HEK293 (cell line): ENCODE results near the gene PFDN6.

Source experiments
- CTCF ChIA-PET: fragments of 350-600 bp; formaldehyde crosslinking; extraction: SDS; loops from one replicate; lab custom pipeline; 2021; ENCODE audit warnings: antibody characterized with exemption; lab: Yijun Ruan, JAX
- POLR2A ChIA-PET: fragments of 300-600 bp; formaldehyde crosslinking; extraction: SDS; loops from one replicate; lab custom pipeline; 2020; ENCODE audit warnings: antibody characterized with exemption, inconsistent platforms; lab: Yijun Ruan, JAX
- H3K27ac ChIP-seq: fragments of 200-500 bp; sonication (Bioruptor generic); 2 replicates; pipeline ENCODE4 v1.5.1; 2014; ENCODE audit warnings: low read depth, low read length, control low read depth, inconsistent platforms; ENCODE audit errors: extremely low read depth
- H3K36me3 ChIP-seq, 2 experiments: fragments of 200-500 bp in 1 of 2; sonication (Bioruptor generic) in 1 of 2; 1 replicate in 1 of 2; 2 replicates in 1 of 2; pipeline ENCODE4 v1.5.1; 2014 to 2017; ENCODE audit warnings: inconsistent platforms in 2 of 2, low read length in 2 of 2; ENCODE audit not compliant: control insufficient read depth in 2 of 2, insufficient read depth in 1 of 2
- H3K4me1 ChIP-seq: fragments of 200-500 bp; sonication (Bioruptor generic); 2 replicates; pipeline ENCODE4 v1.5.1; 2014; ENCODE audit warnings: mild to moderate bottlenecking, low read length, inconsistent platforms; ENCODE audit not compliant: control insufficient read depth, insufficient read depth
- H3K4me3 ChIP-seq: 2 replicates; pipeline ENCODE4 v1.5.1; 2011; ENCODE audit warnings: low read depth, mild to moderate bottlenecking, control low read depth, low read length, moderate library complexity
- H3K9me3 ChIP-seq: fragments of 200-500 bp; sonication (Bioruptor generic); 2 replicates; pipeline ENCODE4 v1.5.1; 2014; ENCODE audit warnings: low read depth, low read length, inconsistent platforms; ENCODE audit not compliant: control insufficient read depth, insufficient read depth
- IKZF3 ChIP-seq: fragments of 450-650 bp; IDR thresholded peaks from 2 replicates; pipeline ENCODE4 v1.5.0; 2018; ENCODE audit warnings: missing biosample characterization, mild to moderate bottlenecking, missing genetic modification characterization, moderate library complexity
- KLF17 ChIP-seq: fragments of 450-650 bp; formaldehyde crosslinking; IDR thresholded peaks from 2 replicates; pipeline ENCODE4 v1.5.1; 2016; ENCODE audit warnings: missing biosample characterization, missing genetic modification characterization
- MYNN ChIP-seq: fragments of 450-650 bp; formaldehyde crosslinking; IDR thresholded peaks from 2 replicates; pipeline ENCODE4 v1.5.1; 2016; ENCODE audit warnings: missing biosample characterization, missing genetic modification characterization, borderline replicate concordance
- ZBTB17 ChIP-seq: fragments of 450-650 bp; formaldehyde crosslinking; IDR thresholded peaks from 2 replicates; pipeline ENCODE4 v1.5.1; 2016; ENCODE audit warnings: missing biosample characterization, missing genetic modification characterization
- ZBTB26 ChIP-seq: fragments of 450-650 bp; formaldehyde crosslinking; optimal IDR thresholded peaks from 2 replicates; pipeline ENCODE3; 2016; ENCODE audit warnings: missing biosample characterization, mild to moderate bottlenecking, missing genetic modification characterization
- ZBTB6 ChIP-seq: fragments of 450-650 bp; formaldehyde crosslinking; IDR thresholded peaks from 2 replicates; pipeline ENCODE4 v1.5.1; 2017; ENCODE audit warnings: missing biosample characterization, missing genetic modification characterization
- ZNF26 ChIP-seq: fragments of 450-650 bp; formaldehyde crosslinking; IDR thresholded peaks from 2 replicates; pipeline ENCODE4 v1.5.1; 2016; ENCODE audit warnings: missing biosample characterization, missing genetic modification characterization
- ZNF274 ChIP-seq, 2 experiments: fragments of 200-500 bp in 1 of 2; fragments of 450-650 bp in 1 of 2; sonication (Bioruptor generic) in 1 of 2; formaldehyde crosslinking in 1 of 2; IDR thresholded peaks; 2 replicates each; pipeline versions ENCODE4 v1.5.1 to v1.6.1; 2014 to 2016; ENCODE audit warnings: borderline replicate concordance in 1 of 2, inconsistent platforms in 1 of 2, low read length in 1 of 2, missing biosample characterization in 1 of 2, missing genetic modification characterization in 1 of 2
- ZNF354C ChIP-seq: fragments of 450-650 bp; formaldehyde crosslinking; IDR thresholded peaks from 2 replicates; pipeline ENCODE4 v1.5.1; 2016; ENCODE audit warnings: missing biosample characterization, missing genetic modification characterization, low read depth, borderline replicate concordance
- ZNF394 ChIP-seq: fragments of 450-650 bp; formaldehyde crosslinking; IDR thresholded peaks from 2 replicates; pipeline ENCODE4 v1.5.1; 2016; ENCODE audit warnings: missing biosample characterization, missing genetic modification characterization, mild to moderate bottlenecking, moderate library complexity, borderline replicate concordance
- ZNF548 ChIP-seq: fragments of 450-650 bp; formaldehyde crosslinking; IDR thresholded peaks from 2 replicates; pipeline ENCODE4 v1.5.1; 2016; ENCODE audit warnings: missing biosample characterization, missing genetic modification characterization
- ZNF555 ChIP-seq: fragments of 450-650 bp; formaldehyde crosslinking; conservative IDR thresholded peaks from 2 replicates; pipeline ENCODE4 v1.5.1; 2017; ENCODE audit warnings: missing biosample characterization, mild to moderate bottlenecking, missing genetic modification characterization, inconsistent platforms
- ZNF621 ChIP-seq: fragments of 450-650 bp; formaldehyde crosslinking; IDR thresholded peaks from 2 replicates; pipeline ENCODE4 v1.5.1; 2017; ENCODE audit warnings: missing biosample characterization, missing genetic modification characterization
- ZNF660 ChIP-seq: fragments of 450-650 bp; IDR thresholded peaks from 2 replicates; pipeline ENCODE4 v1.5.1; 2018; ENCODE audit warnings: missing biosample characterization, mild to moderate bottlenecking, missing genetic modification characterization
- ZSCAN16 ChIP-seq: fragments of 450-650 bp; formaldehyde crosslinking; IDR thresholded peaks from 2 replicates; pipeline ENCODE4 v1.5.1; 2016; ENCODE audit warnings: missing biosample characterization, missing genetic modification characterization
- TF ChIP-seq, protein P1 (sequence below): fragments of 450-650 bp; formaldehyde crosslinking; IDR thresholded peaks from 2 replicates; pipeline ENCODE4 v1.5.1; 2016; ENCODE audit warnings: missing biosample characterization, missing genetic modification characterization
- TF ChIP-seq, protein P2 (sequence below): fragments of 450-650 bp; formaldehyde crosslinking; IDR thresholded peaks from 2 replicates; pipeline ENCODE4 v1.5.1; 2016; ENCODE audit warnings: missing biosample characterization, missing genetic modification characterization
- TF ChIP-seq, protein P3 (sequence below): fragments of 450-650 bp; formaldehyde crosslinking; IDR thresholded peaks from 2 replicates; pipeline ENCODE4 v1.5.1; 2016; ENCODE audit warnings: missing biosample characterization, missing genetic modification characterization

The PFDN6 gene

GRCh38 chr6:33254591-33254990 lies 34.8 kb upstream of the PFDN6 start (continued):
- TF ChIP-seq ZBTB6 (peak; percentile 92), MYNN (tag by site-specific recombination) (no peak), ZBTB17 (tag by site-specific recombination) (0 out of 2 replicates have a peak, but pooled peaks have one; percentile 15), ZBTB26 (no peak), ZSCAN16 (tag by site-specific recombination) (no peak), ZNF394 (tag by site-specific recombination) (peak; percentile 23; the same call in 1 of the 2 replicates), IKZF3 (tag by site-specific recombination) (no peak)
- TF ChIP-seq, protein P1, sequence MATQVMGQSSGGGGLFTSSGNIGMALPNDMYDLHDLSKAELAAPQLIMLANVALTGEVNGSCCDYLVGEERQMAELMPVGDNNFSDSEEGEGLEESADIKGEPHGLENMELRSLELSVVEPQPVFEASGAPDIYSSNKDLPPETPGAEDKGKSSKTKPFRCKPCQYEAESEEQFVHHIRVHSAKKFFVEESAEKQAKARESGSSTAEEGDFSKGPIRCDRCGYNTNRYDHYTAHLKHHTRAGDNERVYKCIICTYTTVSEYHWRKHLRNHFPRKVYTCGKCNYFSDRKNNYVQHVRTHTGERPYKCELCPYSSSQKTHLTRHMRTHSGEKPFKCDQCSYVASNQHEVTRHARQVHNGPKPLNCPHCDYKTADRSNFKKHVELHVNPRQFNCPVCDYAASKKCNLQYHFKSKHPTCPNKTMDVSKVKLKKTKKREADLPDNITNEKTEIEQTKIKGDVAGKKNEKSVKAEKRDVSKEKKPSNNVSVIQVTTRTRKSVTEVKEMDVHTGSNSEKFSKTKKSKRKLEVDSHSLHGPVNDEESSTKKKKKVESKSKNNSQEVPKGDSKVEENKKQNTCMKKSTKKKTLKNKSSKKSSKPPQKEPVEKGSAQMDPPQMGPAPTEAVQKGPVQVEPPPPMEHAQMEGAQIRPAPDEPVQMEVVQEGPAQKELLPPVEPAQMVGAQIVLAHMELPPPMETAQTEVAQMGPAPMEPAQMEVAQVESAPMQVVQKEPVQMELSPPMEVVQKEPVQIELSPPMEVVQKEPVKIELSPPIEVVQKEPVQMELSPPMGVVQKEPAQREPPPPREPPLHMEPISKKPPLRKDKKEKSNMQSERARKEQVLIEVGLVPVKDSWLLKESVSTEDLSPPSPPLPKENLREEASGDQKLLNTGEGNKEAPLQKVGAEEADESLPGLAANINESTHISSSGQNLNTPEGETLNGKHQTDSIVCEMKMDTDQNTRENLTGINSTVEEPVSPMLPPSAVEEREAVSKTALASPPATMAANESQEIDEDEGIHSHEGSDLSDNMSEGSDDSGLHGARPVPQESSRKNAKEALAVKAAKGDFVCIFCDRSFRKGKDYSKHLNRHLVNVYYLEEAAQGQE (tag by site-specific recombination), result no peak
- TF ChIP-seq, protein P2, sequence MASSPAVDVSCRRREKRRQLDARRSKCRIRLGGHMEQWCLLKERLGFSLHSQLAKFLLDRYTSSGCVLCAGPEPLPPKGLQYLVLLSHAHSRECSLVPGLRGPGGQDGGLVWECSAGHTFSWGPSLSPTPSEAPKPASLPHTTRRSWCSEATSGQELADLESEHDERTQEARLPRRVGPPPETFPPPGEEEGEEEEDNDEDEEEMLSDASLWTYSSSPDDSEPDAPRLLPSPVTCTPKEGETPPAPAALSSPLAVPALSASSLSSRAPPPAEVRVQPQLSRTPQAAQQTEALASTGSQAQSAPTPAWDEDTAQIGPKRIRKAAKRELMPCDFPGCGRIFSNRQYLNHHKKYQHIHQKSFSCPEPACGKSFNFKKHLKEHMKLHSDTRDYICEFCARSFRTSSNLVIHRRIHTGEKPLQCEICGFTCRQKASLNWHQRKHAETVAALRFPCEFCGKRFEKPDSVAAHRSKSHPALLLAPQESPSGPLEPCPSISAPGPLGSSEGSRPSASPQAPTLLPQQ, result no peak

DNA sequence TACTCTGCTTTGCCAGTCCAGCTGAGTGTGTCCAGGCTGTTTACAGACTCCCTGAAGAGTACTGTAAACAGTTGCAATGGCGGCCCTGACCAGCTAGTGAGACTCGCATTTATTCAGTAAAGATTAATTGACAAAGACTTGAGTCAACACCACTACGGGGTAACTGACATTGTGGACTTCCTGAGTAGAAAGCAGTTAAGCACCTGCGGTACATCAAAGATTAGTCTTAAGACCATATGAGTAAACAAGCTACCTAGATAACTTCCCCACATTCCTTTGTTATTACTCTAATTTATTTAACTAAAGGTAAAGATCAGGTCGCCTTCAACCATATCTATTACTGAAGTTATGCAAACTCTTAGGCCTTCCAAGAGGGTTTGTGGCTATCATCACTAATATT lies 30.4 kb upstream of the PFDN6 start:
- no peaks in the 10 kb centered on the region for H3K9me3 ChIP-seq
- peaks cover 44 to 55% of the 10 kb centered on the region in 2 experiments; a peak in 2 of 3 replicates for H3K36me3 ChIP-seq
- ChIA-PET POLR2A (interaction anchor here (0.6 to 1.2 kb wide), 3 partner anchors 13 to 51 kb away, joined by 3 to 6 read pairs (median 5); partner anchors contain the start of genes RING1, RPS18 and VPS52), CTCF (no interaction called here)
- no peak overlapping the region for H3K4me3 ChIP-seq
- H3K4me1 ChIP-seq, result no peaks in the 10 kb centered on the region
- no peak overlapping the region for H3K27ac ChIP-seq
- TF ChIP-seq KLF17 (tag by site-specific recombination), result no peak
- TF ChIP-seq ZNF354C, result no peak
- TF ChIP-seq, protein P3, sequence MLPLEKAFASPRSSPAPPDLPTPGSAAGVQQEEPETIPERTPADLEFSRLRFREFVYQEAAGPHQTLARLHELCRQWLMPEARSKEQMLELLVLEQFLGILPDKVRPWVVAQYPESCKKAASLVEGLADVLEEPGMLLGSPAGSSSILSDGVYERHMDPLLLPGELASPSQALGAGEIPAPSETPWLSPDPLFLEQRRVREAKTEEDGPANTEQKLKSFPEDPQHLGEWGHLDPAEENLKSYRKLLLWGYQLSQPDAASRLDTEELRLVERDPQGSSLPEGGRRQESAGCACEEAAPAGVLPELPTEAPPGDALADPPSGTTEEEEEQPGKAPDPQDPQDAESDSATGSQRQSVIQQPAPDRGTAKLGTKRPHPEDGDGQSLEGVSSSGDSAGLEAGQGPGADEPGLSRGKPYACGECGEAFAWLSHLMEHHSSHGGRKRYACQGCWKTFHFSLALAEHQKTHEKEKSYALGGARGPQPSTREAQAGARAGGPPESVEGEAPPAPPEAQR, result no peak
- no peak for TF ChIP-seq ZNF660 (tag by site-specific recombination)
- TF ChIP-seq ZNF555 (tag by site-specific recombination), result no peak
- no peak for TF ChIP-seq ZNF26 (tag by site-specific recombination)
- no peak for TF ChIP-seq ZNF621 (tag by site-specific recombination)
- TF ChIP-seq ZNF548, result no peak
- no peak for TF ChIP-seq ZNF274 (IDR thresholded peaks at IDR 0.05; ENCODE audit: low read length)
- no peak for TF ChIP-seq ZNF274 (tag by site-specific recombination; IDR thresholded peaks at IDR 0.05; ENCODE audit: borderline replicate concordance)
